Measurements from ENCODE around the gene CBLB.

DNA sequence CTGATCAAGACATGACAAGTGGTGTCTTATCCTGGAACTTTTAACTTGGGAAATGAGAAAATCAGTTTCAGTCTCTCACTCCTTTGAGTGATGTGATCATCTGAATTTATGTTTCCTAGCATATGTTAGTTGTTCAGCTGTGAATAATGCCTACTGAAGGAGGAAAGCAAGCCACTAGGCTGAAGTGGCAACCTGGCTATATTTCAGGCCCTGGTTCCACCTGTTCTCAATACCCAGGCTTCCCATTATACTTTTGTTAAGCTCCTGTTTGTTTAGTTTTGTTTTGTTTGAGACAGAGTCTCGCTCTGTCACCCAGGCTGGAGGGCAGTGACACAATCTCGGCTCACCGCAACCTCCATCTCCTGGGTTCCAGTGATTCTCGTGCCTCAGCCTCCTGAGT lies 258.3 kb downstream of the CBLB start:
- no peak for TF ChIP-seq POLR2A (conservative IDR thresholded peaks at IDR 0.05)
- TF ChIP-seq CREB1 (IDR thresholded peaks at IDR 0.05) = no peak
- no peak for TF ChIP-seq CREB1 (CRISPR knock-in tag; IDR thresholded peaks at IDR 0.05)
- TF ChIP-seq, protein P1, sequence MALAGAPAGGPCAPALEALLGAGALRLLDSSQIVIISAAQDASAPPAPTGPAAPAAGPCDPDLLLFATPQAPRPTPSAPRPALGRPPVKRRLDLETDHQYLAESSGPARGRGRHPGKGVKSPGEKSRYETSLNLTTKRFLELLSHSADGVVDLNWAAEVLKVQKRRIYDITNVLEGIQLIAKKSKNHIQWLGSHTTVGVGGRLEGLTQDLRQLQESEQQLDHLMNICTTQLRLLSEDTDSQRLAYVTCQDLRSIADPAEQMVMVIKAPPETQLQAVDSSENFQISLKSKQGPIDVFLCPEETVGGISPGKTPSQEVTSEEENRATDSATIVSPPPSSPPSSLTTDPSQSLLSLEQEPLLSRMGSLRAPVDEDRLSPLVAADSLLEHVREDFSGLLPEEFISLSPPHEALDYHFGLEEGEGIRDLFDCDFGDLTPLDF (CRISPR knock-in tag; IDR thresholded peaks at IDR 0.05) = no peak
- TF ChIP-seq, protein P2, sequence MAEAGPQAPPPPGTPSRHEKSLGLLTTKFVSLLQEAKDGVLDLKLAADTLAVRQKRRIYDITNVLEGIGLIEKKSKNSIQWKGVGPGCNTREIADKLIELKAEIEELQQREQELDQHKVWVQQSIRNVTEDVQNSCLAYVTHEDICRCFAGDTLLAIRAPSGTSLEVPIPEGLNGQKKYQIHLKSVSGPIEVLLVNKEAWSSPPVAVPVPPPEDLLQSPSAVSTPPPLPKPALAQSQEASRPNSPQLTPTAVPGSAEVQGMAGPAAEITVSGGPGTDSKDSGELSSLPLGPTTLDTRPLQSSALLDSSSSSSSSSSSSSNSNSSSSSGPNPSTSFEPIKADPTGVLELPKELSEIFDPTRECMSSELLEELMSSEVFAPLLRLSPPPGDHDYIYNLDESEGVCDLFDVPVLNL (CRISPR knock-in tag; IDR thresholded peaks at IDR 0.05; ENCODE audit: low read depth) = no peak

Data from K562 (cell line).